Smooth muscle cell (in vitro differentiated cells): ENCODE measurements around the gene SLC27A3. TPM values are rescaled to one million over a fixed set of nuclear protein-coding genes. Genes with fewer than 3 reads are reported as not detected.

ENCODE experiments used
- DNase-seq: peaks from one replicate; lab custom pipeline; 2025; ENCODE audit not compliant: unreplicated experiment; lab: John Stamatoyannopoulos, UW
- H2AFZ ChIP-seq: fragments of 200-600 bp; sonication (generic); 2 replicates; pipeline ENCODE4 v1.6.0; 2016; ENCODE audit warnings: antibody characterized with exemption, low read depth, mild to moderate bottlenecking
- H3F3A ChIP-seq: fragments of 200-600 bp; sonication (generic); 2 replicates; pipeline ENCODE4 v1.6.0; 2017; ENCODE audit warnings: antibody characterized with exemption, low read depth
- H3K27ac ChIP-seq: fragments of 200-600 bp; sonication (generic); 2 replicates; pipeline ENCODE4 v1.5.1; 2016; ENCODE audit warnings: low read depth, mild to moderate bottlenecking
- H3K27me3 ChIP-seq: fragments of 200-600 bp; sonication (generic); 2 replicates; pipeline ENCODE4 v1.6.1; 2016; ENCODE audit warnings: low read depth, mild to moderate bottlenecking
- H3K36me3 ChIP-seq: fragments of 200-600 bp; sonication (generic); 2 replicates; pipeline ENCODE4 v1.5.1; 2016; ENCODE audit warnings: low read depth
- H3K4me1 ChIP-seq: fragments of 200-600 bp; sonication (generic); 2 replicates; pipeline ENCODE4 v1.5.1; 2016; ENCODE audit warnings: low read depth
- H3K4me2 ChIP-seq: fragments of 200-600 bp; sonication (generic); 2 replicates; pipeline ENCODE4 v1.6.0; 2016; ENCODE audit warnings: mild to moderate bottlenecking
- H3K4me3 ChIP-seq: fragments of 200-600 bp; sonication (generic); 2 replicates; pipeline ENCODE4 v1.5.1; 2016; ENCODE audit warnings: mild to moderate bottlenecking
- H3K79me2 ChIP-seq: fragments of 200-600 bp; sonication (generic); 2 replicates; pipeline ENCODE4 v1.6.0; 2016; ENCODE audit warnings: low read depth, mild to moderate bottlenecking
- H3K9ac ChIP-seq: fragments of 200-600 bp; sonication (generic); 2 replicates; pipeline ENCODE4 v1.6.0; 2016; ENCODE audit warnings: low read depth
- H3K9me3 ChIP-seq: fragments of 200-600 bp; sonication (generic); replicated peaks from 2 replicates; pipeline ENCODE4 v1.5.1; 2016; ENCODE audit warnings: low read depth
- H4K20me1 ChIP-seq: fragments of 200-600 bp; sonication (generic); 2 replicates; pipeline ENCODE4 v1.6.0; 2016; ENCODE audit warnings: low read depth
- CTCF ChIP-seq: fragments of 200-600 bp; sonication (generic); IDR thresholded peaks from 2 replicates; pipeline ENCODE4 v1.5.1; 2017; ENCODE audit warnings: borderline replicate concordance, mild to moderate bottlenecking, antibody characterized with exemption; ENCODE audit not compliant: insufficient read depth, poor library complexity, severe bottlenecking
- WGBS: methylation state at CpG from one replicate; pipeline ENCODE4 v1.1.7; 2016; ENCODE audit warnings: low lambda C conversion rate; 5-methylcytosine and 5-hydroxymethylcytosine counted together
- polyA plus RNA-seq: library from polyadenylated mRNA; unstranded; fragments of >200 nt; fragmentation: Nextera tagmentation; extraction: Ambion mirVana; gene quantifications from 2 replicates; pipeline ENCODE4 v1.2.1, GENCODE V29; 2016
- total RNA-seq: library from RNA; depleted of rRNA; stranded (reverse); fragments of >200 nt; gene quantifications from 2 replicates; pipeline ENCODE4 v1.2.3, GENCODE V29; 2014

The SLC27A3 gene
- total and polyA plus RNA-seq, 2 experiments from 2014 or later: 21.3 to 41.0 TPM

GRCh38 chr1:153804112-153804511, 28.9 kb downstream of the SLC27A3 start:
- no peaks in the 10 kb centered on the region for H3F3A ChIP-seq
- no peak for TF ChIP-seq CTCF
- no peaks in the 10 kb centered on the region for H3K9me3 ChIP-seq
- no peaks in the 10 kb centered on the region for H3K36me3 ChIP-seq
- no peaks in the 10 kb centered on the region for H3K4me1 ChIP-seq
- H3K27ac ChIP-seq: no peak overlapping the region
- H3K9ac ChIP-seq: no peak overlapping the region
- no peak overlapping the region for H3K4me2 ChIP-seq
- WGBS: 74% methylated on average over 2 of the region's 2 CpGs
- no peaks in the 10 kb centered on the region for H3K27me3 ChIP-seq
- DNase-seq: no peak
- no peaks in the 10 kb centered on the region for H4K20me1 ChIP-seq
- H3K79me2 ChIP-seq: no peaks in the 10 kb centered on the region
- H2AFZ ChIP-seq: no peak overlapping the region
- no peak overlapping the region for H3K4me3 ChIP-seq

DNA sequence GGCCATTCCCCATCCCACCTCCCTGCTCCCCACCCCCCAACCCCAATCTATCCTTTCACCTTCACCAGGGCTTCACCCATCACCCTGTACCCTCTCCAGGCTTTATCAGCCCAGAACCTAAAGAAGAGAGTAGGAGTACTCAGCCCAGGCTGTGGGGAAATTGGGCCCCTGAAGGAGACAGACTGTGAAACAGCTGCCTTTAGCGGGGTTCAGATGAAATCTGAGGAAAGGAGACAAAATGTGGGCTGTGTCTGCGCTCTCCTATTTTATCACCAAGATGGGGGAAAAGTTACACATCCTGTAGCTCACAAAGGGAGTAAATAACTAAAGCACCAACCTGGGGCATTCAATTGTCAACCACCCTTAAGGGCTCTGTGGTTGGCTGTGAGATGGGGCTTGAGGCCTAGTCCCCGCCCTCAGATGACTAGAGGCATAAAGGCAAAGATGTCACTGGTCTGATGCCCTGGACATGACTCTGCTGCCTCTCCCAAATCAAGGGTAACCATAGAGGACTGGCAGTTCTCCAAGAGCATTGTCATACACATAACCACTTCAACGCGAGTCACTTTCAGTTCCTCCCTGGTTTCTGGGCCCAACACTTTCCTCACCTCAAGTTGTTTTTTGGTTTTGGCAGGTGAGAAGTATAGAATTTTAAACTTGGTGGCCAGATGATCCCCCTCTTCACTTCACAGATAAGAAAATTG, 30.0 kb downstream of the SLC27A3 start:
- no peaks in the 10 kb centered on the region for H3K4me1 ChIP-seq
- no peak overlapping the region for H3K4me3 ChIP-seq
- no peak overlapping the region for H3K4me2 ChIP-seq
- no peaks in the 10 kb centered on the region for H3K9me3 ChIP-seq
- no peaks in the 10 kb centered on the region for H3F3A ChIP-seq
- no peaks in the 10 kb centered on the region for H4K20me1 ChIP-seq
- no peak overlapping the region for H3K9ac ChIP-seq
- H3K79me2 ChIP-seq: no peaks in the 10 kb centered on the region
- H3K36me3 ChIP-seq: no peaks in the 10 kb centered on the region
- WGBS: 91% methylated on average over 5 of the region's 5 CpGs
- H3K27ac ChIP-seq: no peak overlapping the region
- no peak overlapping the region for H2AFZ ChIP-seq
- TF ChIP-seq CTCF: no peak
- H3K27me3 ChIP-seq: no peaks in the 10 kb centered on the region
- no peak for DNase-seq

- Histone ChIP-seq H3K9ac (no peak overlapping the region), H3K27ac (no peak overlapping the region)
- DNase-seq: no peak
Observed at GRCh38 chr1:153805886-153806719, 30.9 kb downstream of the SLC27A3 start.

More at GRCh38 chr1:153805886-153806719, 30.9 kb downstream of the SLC27A3 start:
- Histone ChIP-seq H3K27me3 (no peaks in the 10 kb centered on the region), H3F3A (no peaks in the 10 kb centered on the region), H3K4me3 (no peak overlapping the region), H3K79me2 (no peaks in the 10 kb centered on the region), H2AFZ (no peak overlapping the region), H3K4me1 (no peaks in the 10 kb centered on the region), H3K36me3 (peaks cover 2% of the 10 kb centered on the region), H4K20me1 (no peaks in the 10 kb centered on the region), H3K9me3 (no peaks in the 10 kb centered on the region), H3K4me2 (no peak overlapping the region)
- TF ChIP-seq CTCF: no peak
- WGBS: 93% methylated on average over 11 of the region's 11 CpGs
